GM12891 (cell line): ENCODE results near the gene TTC28.

Experiments
- POLR2A ChIP-seq: IDR thresholded peaks from 2 replicates; pipeline ENCODE4 v1.6.1; 2011; ENCODE audit warnings: low read depth, low read length, control low read depth
- POLR2AphosphoS5 ChIP-seq: IDR thresholded peaks from 2 replicates; pipeline ENCODE4 v1.6.1; 2011; ENCODE audit warnings: low read depth, low read length, control low read depth

- TF ChIP-seq POLR2A (no peak), POLR2AphosphoS5 (no peak)
These were observed 635.0 kb downstream of the TTC28 start for GRCh38 chr22:28044546-28045173.
